DOHH2 (cell line): ENCODE results near the gene IL1A.

Experiments used
- H3F3A ChIP-seq: fragments of 200-600 bp; sonication (generic), shearing (Covaris generic); 2 replicates; pipeline ENCODE4 v1.6.0; 2016; ENCODE audit warnings: antibody characterized with exemption, mild to moderate bottlenecking; ENCODE audit not compliant: control insufficient read depth, insufficient read depth
- H3K27ac ChIP-seq: fragments of 200-600 bp; sonication (generic); 2 replicates; pipeline ENCODE4 v1.5.1; 2014; ENCODE audit warnings: low read depth, mild to moderate bottlenecking, low read length, moderate library complexity
- H3K27me3 ChIP-seq: fragments of 200-600 bp; sonication (generic); 2 replicates; pipeline ENCODE4 v1.6.1; 2014; ENCODE audit warnings: mild to moderate bottlenecking, low read length, mixed read lengths; ENCODE audit not compliant: control insufficient read depth
- H3K36me3 ChIP-seq: fragments of 200-600 bp; sonication (generic); 2 replicates; pipeline ENCODE4 v1.6.1; 2014; ENCODE audit warnings: mild to moderate bottlenecking, low read length, moderate library complexity, mixed read lengths; ENCODE audit not compliant: control insufficient read depth
- H3K4me1 ChIP-seq: fragments of 200-600 bp; sonication (generic); 2 replicates; pipeline ENCODE4 v1.6.1; 2014; ENCODE audit warnings: mild to moderate bottlenecking, low read length, mixed read lengths; ENCODE audit not compliant: control insufficient read depth
- H3K4me2 ChIP-seq: fragments of 200-600 bp; sonication (generic); 2 replicates; pipeline ENCODE4 v1.6.0; 2014; ENCODE audit warnings: mild to moderate bottlenecking, low read length, moderate library complexity
- H3K4me3 ChIP-seq: fragments of 200-600 bp; sonication (generic); 2 replicates; pipeline ENCODE4 v1.5.1; 2014; ENCODE audit warnings: mild to moderate bottlenecking, low read length, mixed read lengths
- H3K79me2 ChIP-seq: fragments of 200-600 bp; sonication (generic); 2 replicates; pipeline ENCODE4 v1.6.1; 2014; ENCODE audit warnings: mild to moderate bottlenecking, low read length, mixed read lengths; ENCODE audit not compliant: control insufficient read depth
- H3K9me2 ChIP-seq: fragments of 200-600 bp; sonication (generic); replicated peaks from 2 replicates; pipeline ENCODE4 v1.6.1; 2014; ENCODE audit warnings: mild to moderate bottlenecking, low read length, mixed read lengths; ENCODE audit not compliant: control insufficient read depth
- H3K9me3 ChIP-seq: fragments of 200-600 bp; sonication (generic); 2 replicates; pipeline ENCODE4 v1.6.1; 2014; ENCODE audit warnings: antibody characterized with exemption, low read length, mixed read lengths; ENCODE audit not compliant: control insufficient read depth, insufficient read depth
- H4K20me1 ChIP-seq: fragments of 200-600 bp; sonication (generic); 2 replicates; pipeline ENCODE4 v1.6.0; 2014; ENCODE audit warnings: low read depth, mild to moderate bottlenecking, antibody characterized with exemption, low read length, moderate library complexity; ENCODE audit not compliant: control insufficient read depth, insufficient read depth
- CTCF ChIP-seq: fragments of 200-600 bp; sonication (generic); IDR thresholded peaks from one replicate; pipeline ENCODE4 v1.5.1; 2014; ENCODE audit warnings: antibody characterized with exemption, mild to moderate bottlenecking, low read depth, low read length; ENCODE audit not compliant: poor library complexity, severe bottlenecking
- EZH2phosphoT487 ChIP-seq: fragments of 200-600 bp; sonication (generic); IDR thresholded peaks from 2 replicates; pipeline ENCODE4 v1.6.1; 2017; ENCODE audit warnings: borderline replicate concordance, mild to moderate bottlenecking, antibody characterized with exemption, low read length, moderate library complexity, mixed read lengths

The IL1A gene

DNA sequence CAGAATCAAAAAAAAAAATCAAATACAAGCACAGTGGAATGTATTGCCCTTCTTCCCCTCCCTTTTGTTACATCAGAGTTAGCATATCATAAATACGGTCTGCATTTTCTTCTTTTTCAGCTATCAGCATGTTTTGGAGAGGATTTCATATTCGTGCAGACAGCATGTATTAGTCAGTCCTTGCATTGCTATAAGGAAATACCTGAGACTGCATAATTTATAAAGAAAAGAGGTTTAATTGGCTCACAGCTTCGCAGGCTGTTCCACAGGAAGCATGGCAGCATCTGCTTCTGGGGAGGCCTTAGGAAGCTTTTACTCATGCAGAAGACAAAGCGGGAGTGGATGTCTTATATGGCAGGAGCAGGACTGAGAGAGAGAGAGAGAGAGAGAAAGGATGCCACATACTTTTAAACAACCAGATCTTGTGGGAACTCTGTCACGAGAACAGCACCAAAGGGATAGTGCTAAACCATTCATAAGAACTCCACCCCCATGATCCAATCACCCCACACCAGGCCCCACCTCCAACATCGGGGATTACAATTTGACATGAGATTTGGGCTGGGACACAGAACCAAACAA is 43.4 kb upstream of the IL1A start:
- H3K9me3 ChIP-seq: no peaks in the 10 kb centered on the region
- no peaks in the 10 kb centered on the region for H3F3A ChIP-seq
- no peaks in the 10 kb centered on the region for H3K4me1 ChIP-seq
- no peaks in the 10 kb centered on the region for H3K36me3 ChIP-seq
- no peaks in the 10 kb centered on the region for H3K27me3 ChIP-seq
- H4K20me1 ChIP-seq: no peaks in the 10 kb centered on the region
- no peak for TF ChIP-seq CTCF
- no peak for TF ChIP-seq EZH2phosphoT487
- H3K4me3 ChIP-seq: no peak overlapping the region
- no peak overlapping the region for H3K4me2 ChIP-seq
- no peaks in the 10 kb centered on the region for H3K79me2 ChIP-seq
- H3K27ac ChIP-seq: no peak overlapping the region
- H3K9me2 ChIP-seq: no peaks in the 10 kb centered on the region

- Histone ChIP-seq H3K27me3 (no peaks in the 10 kb centered on the region), H3K27ac (no peak overlapping the region), H3F3A (no peaks in the 10 kb centered on the region), H3K4me1 (no peaks in the 10 kb centered on the region), H4K20me1 (no peaks in the 10 kb centered on the region), H3K4me3 (no peak overlapping the region), H3K9me3 (no peaks in the 10 kb centered on the region), H3K9me2 (no peaks in the 10 kb centered on the region), H3K79me2 (no peaks in the 10 kb centered on the region), H3K36me3 (no peaks in the 10 kb centered on the region), H3K4me2 (no peak overlapping the region)
- no peak for TF ChIP-seq CTCF
Observed at GRCh38 chr2:112827009-112827408, 42.7 kb upstream of the IL1A start.

GRCh38 chr2:112825706-112826105 is 41.4 kb upstream of the IL1A start:
- Histone ChIP-seq H3K27ac (no peak overlapping the region), H3K9me3 (no peaks in the 10 kb centered on the region), H3K4me2 (no peak overlapping the region), H3K4me1 (no peaks in the 10 kb centered on the region), H3F3A (no peaks in the 10 kb centered on the region), H3K36me3 (no peaks in the 10 kb centered on the region), H3K27me3 (no peaks in the 10 kb centered on the region), H3K9me2 (no peaks in the 10 kb centered on the region), H4K20me1 (no peaks in the 10 kb centered on the region), H3K79me2 (no peaks in the 10 kb centered on the region), H3K4me3 (no peak overlapping the region)
- TF ChIP-seq EZH2phosphoT487: no peak
- TF ChIP-seq CTCF: no peak
